Ishikawa (cell line): ENCODE results near the gene MSH6.

ENCODE experiments used
- EGR1 ChIP-seq: IDR thresholded peaks from 2 replicates; pipeline ENCODE4 v1.6.1; 2012
- EP300 ChIP-seq: IDR thresholded peaks from 2 replicates; pipeline ENCODE4 v1.6.1; 2012; ENCODE audit warnings: borderline replicate concordance
- FOXM1 ChIP-seq: IDR thresholded peaks from 2 replicates; pipeline ENCODE4 v1.6.1; 2012; ENCODE audit warnings: low read depth, borderline replicate concordance
- NFIC ChIP-seq: IDR thresholded peaks from 2 replicates; pipeline ENCODE4 v1.6.1; 2012
- RAD21 ChIP-seq: IDR thresholded peaks from 2 replicates; pipeline ENCODE4 v1.6.1; 2012; ENCODE audit warnings: low read depth
- TAF1 ChIP-seq: IDR thresholded peaks from 2 replicates; pipeline ENCODE4 v1.6.1; 2012; ENCODE audit warnings: low read depth, mild to moderate bottlenecking
- TCF12 ChIP-seq: IDR thresholded peaks from 2 replicates; pipeline ENCODE4 v1.6.1; 2012; ENCODE audit warnings: low read depth
- TEAD4 ChIP-seq: IDR thresholded peaks from 2 replicates; pipeline ENCODE4 v1.6.1; 2012
- YY1 ChIP-seq: IDR thresholded peaks from 2 replicates; pipeline ENCODE4 v1.6.1; 2012; ENCODE audit warnings: low read depth
- ZBTB7A ChIP-seq: IDR thresholded peaks from 2 replicates; pipeline ENCODE4 v1.6.1; 2012; ENCODE audit warnings: low read depth
- TF ChIP-seq, protein P1 (sequence below): IDR thresholded peaks from 2 replicates; pipeline ENCODE4 v1.6.1; 2012; ENCODE audit warnings: low read depth, mild to moderate bottlenecking
- TF ChIP-seq, protein P2 (sequence below): IDR thresholded peaks from 2 replicates; pipeline ENCODE4 v1.6.1; 2012

- TF ChIP-seq, protein P1, sequence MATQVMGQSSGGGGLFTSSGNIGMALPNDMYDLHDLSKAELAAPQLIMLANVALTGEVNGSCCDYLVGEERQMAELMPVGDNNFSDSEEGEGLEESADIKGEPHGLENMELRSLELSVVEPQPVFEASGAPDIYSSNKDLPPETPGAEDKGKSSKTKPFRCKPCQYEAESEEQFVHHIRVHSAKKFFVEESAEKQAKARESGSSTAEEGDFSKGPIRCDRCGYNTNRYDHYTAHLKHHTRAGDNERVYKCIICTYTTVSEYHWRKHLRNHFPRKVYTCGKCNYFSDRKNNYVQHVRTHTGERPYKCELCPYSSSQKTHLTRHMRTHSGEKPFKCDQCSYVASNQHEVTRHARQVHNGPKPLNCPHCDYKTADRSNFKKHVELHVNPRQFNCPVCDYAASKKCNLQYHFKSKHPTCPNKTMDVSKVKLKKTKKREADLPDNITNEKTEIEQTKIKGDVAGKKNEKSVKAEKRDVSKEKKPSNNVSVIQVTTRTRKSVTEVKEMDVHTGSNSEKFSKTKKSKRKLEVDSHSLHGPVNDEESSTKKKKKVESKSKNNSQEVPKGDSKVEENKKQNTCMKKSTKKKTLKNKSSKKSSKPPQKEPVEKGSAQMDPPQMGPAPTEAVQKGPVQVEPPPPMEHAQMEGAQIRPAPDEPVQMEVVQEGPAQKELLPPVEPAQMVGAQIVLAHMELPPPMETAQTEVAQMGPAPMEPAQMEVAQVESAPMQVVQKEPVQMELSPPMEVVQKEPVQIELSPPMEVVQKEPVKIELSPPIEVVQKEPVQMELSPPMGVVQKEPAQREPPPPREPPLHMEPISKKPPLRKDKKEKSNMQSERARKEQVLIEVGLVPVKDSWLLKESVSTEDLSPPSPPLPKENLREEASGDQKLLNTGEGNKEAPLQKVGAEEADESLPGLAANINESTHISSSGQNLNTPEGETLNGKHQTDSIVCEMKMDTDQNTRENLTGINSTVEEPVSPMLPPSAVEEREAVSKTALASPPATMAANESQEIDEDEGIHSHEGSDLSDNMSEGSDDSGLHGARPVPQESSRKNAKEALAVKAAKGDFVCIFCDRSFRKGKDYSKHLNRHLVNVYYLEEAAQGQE = no peak
- TF ChIP-seq EP300 (no peak), YY1 (no peak), EGR1 (no peak), ZBTB7A (no peak), TEAD4 (no peak), RAD21 (no peak), NFIC (no peak), TAF1 (no peak), TCF12 (no peak), FOXM1 (no peak)
- TF ChIP-seq, protein P2, sequence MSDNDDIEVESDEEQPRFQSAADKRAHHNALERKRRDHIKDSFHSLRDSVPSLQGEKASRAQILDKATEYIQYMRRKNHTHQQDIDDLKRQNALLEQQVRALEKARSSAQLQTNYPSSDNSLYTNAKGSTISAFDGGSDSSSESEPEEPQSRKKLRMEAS = no peak
Observed at GRCh38 chr2:47811668-47812067, 28.7 kb downstream of the MSH6 start.
